Smooth muscle cell (in vitro differentiated cells): ENCODE data around the gene FLYWCH1. TPM values are rescaled to one million over a fixed set of nuclear protein-coding genes. Genes with fewer than 3 reads are reported as not detected.
A peak's percentile ranks its signal among the peaks of the same experiment; 100 is the strongest.

ENCODE experiments used
- DNase-seq: peaks from one replicate; lab custom pipeline; 2025; ENCODE audit not compliant: unreplicated experiment; lab: John Stamatoyannopoulos, UW
- H2AFZ ChIP-seq: fragments of 200-600 bp; sonication (generic); 2 replicates; pipeline ENCODE4 v1.6.0; 2016; ENCODE audit warnings: antibody characterized with exemption, low read depth, mild to moderate bottlenecking
- H3F3A ChIP-seq: fragments of 200-600 bp; sonication (generic); 2 replicates; pipeline ENCODE4 v1.6.0; 2017; ENCODE audit warnings: antibody characterized with exemption, low read depth
- H3K27ac ChIP-seq: fragments of 200-600 bp; sonication (generic); 2 replicates; pipeline ENCODE4 v1.5.1; 2016; ENCODE audit warnings: low read depth, mild to moderate bottlenecking
- H3K27me3 ChIP-seq: fragments of 200-600 bp; sonication (generic); 2 replicates; pipeline ENCODE4 v1.6.1; 2016; ENCODE audit warnings: low read depth, mild to moderate bottlenecking
- H3K36me3 ChIP-seq: fragments of 200-600 bp; sonication (generic); 2 replicates; pipeline ENCODE4 v1.5.1; 2016; ENCODE audit warnings: low read depth
- H3K4me1 ChIP-seq: fragments of 200-600 bp; sonication (generic); 2 replicates; pipeline ENCODE4 v1.5.1; 2016; ENCODE audit warnings: low read depth
- H3K4me2 ChIP-seq: fragments of 200-600 bp; sonication (generic); 2 replicates; pipeline ENCODE4 v1.6.0; 2016; ENCODE audit warnings: mild to moderate bottlenecking
- H3K4me3 ChIP-seq: fragments of 200-600 bp; sonication (generic); 2 replicates; pipeline ENCODE4 v1.5.1; 2016; ENCODE audit warnings: mild to moderate bottlenecking
- H3K79me2 ChIP-seq: fragments of 200-600 bp; sonication (generic); 2 replicates; pipeline ENCODE4 v1.6.0; 2016; ENCODE audit warnings: low read depth, mild to moderate bottlenecking
- H3K9ac ChIP-seq: fragments of 200-600 bp; sonication (generic); 2 replicates; pipeline ENCODE4 v1.6.0; 2016; ENCODE audit warnings: low read depth
- H3K9me3 ChIP-seq: fragments of 200-600 bp; sonication (generic); replicated peaks from 2 replicates; pipeline ENCODE4 v1.5.1; 2016; ENCODE audit warnings: low read depth
- H4K20me1 ChIP-seq: fragments of 200-600 bp; sonication (generic); 2 replicates; pipeline ENCODE4 v1.6.0; 2016; ENCODE audit warnings: low read depth
- WGBS: methylation state at CpG from one replicate; pipeline ENCODE4 v1.1.7; 2016; ENCODE audit warnings: low lambda C conversion rate; 5-methylcytosine and 5-hydroxymethylcytosine counted together
- polyA plus RNA-seq: library from polyadenylated mRNA; unstranded; fragments of >200 nt; fragmentation: Nextera tagmentation; extraction: Ambion mirVana; gene quantifications from 2 replicates; pipeline ENCODE4 v1.2.1, GENCODE V29; 2016
- total RNA-seq: library from RNA; depleted of rRNA; stranded (reverse); fragments of >200 nt; gene quantifications from 2 replicates; pipeline ENCODE4 v1.2.3, GENCODE V29; 2014
- TF ChIP-seq, protein P1 (sequence below): fragments of 200-600 bp; sonication (generic); IDR thresholded peaks from 2 replicates; pipeline ENCODE4 v1.5.1; 2017; ENCODE audit warnings: borderline replicate concordance, mild to moderate bottlenecking, antibody characterized with exemption; ENCODE audit not compliant: insufficient read depth, poor library complexity, severe bottlenecking

Gene FLYWCH1
- total and polyA plus RNA-seq, 2 experiments from 2014 or later = 13.5 to 26.0 TPM

DNA sequence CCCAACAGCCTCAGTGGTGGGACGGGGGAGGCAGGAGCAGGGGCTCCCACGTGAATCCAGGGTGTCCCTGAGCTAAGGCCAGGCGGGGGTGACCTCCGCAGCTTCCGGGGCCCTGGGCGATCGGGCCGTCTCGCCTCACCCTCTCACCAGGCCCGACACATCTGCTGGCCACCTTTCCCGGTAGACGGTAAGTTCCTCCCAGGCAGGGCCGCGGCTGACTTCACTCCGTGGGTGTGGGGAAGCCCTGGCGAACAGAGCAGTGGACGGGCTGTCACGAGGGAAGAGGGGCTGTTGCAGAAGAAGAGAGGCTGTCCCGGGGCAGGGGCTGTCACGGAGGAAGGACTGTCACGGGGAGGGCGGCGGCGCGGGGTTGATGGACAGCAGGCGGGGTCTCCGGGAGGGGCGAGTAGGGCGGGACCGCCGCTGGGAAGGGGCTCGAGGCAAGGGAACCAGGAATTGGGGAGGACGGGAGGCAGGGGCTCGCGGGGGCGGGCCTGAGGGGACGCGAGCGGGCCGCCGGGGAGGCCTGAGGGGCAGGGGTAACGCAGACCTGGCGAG, 68.0 kb downstream of the FLYWCH1 start:
- Histone ChIP-seq H3F3A (peaks cover 11% of the 10 kb centered on the region), H3K4me1 (peaks cover 20% of the 10 kb centered on the region), H3K79me2 (no peaks in the 10 kb centered on the region), H3K9ac (peak overlapping the region; percentile 73), H3K27me3 (no peaks in the 10 kb centered on the region), H3K36me3 (no peaks in the 10 kb centered on the region), H3K4me3 (peak overlapping the region; percentile 70), H3K9me3 (no peaks in the 10 kb centered on the region), H3K4me2 (peak overlapping the region; percentile 88), H4K20me1 (no peaks in the 10 kb centered on the region), H3K27ac (no peak overlapping the region), H2AFZ (peak overlapping the region; percentile 81)
- TF ChIP-seq, protein P1, sequence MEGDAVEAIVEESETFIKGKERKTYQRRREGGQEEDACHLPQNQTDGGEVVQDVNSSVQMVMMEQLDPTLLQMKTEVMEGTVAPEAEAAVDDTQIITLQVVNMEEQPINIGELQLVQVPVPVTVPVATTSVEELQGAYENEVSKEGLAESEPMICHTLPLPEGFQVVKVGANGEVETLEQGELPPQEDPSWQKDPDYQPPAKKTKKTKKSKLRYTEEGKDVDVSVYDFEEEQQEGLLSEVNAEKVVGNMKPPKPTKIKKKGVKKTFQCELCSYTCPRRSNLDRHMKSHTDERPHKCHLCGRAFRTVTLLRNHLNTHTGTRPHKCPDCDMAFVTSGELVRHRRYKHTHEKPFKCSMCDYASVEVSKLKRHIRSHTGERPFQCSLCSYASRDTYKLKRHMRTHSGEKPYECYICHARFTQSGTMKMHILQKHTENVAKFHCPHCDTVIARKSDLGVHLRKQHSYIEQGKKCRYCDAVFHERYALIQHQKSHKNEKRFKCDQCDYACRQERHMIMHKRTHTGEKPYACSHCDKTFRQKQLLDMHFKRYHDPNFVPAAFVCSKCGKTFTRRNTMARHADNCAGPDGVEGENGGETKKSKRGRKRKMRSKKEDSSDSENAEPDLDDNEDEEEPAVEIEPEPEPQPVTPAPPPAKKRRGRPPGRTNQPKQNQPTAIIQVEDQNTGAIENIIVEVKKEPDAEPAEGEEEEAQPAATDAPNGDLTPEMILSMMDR = no peak
- no peak for DNase-seq
- WGBS = 6% methylated on average over 32 of the region's 43 CpGs

DNA sequence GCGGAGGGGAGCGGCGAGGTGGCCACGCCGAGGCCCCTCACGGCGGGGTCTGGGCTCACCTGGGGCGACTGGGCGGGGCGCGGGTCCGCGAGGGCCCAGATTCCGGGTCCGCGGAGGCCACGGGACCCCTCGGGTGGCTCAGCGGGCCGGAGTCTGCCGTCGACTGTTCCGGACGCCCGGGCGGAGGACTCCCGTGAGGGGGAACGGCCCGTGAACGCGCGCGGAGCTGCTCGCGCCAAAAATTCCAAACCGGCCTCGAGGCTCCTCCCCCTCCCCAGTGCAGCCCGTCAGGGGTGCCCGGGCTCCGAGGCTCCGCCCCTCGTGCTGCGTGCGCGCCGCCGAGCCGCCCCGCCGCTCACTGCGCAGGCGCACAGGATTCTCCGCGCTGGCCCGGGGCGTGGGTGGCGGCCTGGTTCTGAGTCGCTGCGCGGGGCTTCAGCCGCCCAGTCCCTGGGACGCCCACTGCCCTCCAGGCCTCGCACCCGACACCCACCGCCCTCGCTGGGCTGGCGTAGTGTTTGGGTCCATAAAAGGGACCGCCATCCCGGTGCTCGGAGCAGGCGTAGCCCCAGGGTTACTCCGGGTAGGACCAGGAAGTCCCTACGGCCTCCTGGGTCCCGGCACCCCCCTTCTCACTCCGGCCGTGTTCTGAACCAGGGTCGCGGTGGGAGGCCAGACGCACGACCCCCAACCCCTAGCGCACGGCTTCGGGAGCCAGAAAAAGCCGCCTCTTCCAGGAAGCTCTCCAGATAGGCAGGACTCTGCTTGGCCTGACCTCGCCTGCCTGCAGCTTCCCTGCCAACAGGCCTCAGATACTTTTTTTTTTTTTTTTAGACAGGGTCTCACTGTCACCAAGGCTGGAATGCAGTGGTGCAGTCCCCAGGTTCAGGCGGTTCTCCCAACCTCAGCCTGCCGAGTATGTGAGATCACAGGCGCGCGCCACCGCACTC, 68.8 kb downstream of the FLYWCH1 start, which contains the start of gene PKMYT1:
Gene PKMYT1 (minus strand): TSS at position 220 of the 950 bp plus-strand sequence. CDS start 789 bp downstream, outside the sequence.
- H2AFZ ChIP-seq = peak within 1 kb of the TSS; percentile 81
- DNase-seq = peak; percentile 77
- 9% methylated on average over 59 of the region's 91 CpGs for WGBS
- H3K27ac ChIP-seq = peak within 1 kb of the TSS; percentile 52
- no peaks in the 10 kb centered on the region for H3K9me3 ChIP-seq
- peaks cover 20% of the 10 kb centered on the region for H3K4me1 ChIP-seq
- H3K27me3 ChIP-seq = no peaks in the 10 kb centered on the region
- no peaks in the 10 kb centered on the region for H3K36me3 ChIP-seq
- TF ChIP-seq, protein P1 = no peak
- H3K4me3 ChIP-seq = peak within 1 kb of the TSS; percentile 70
- no peaks in the 10 kb centered on the region for H3K79me2 ChIP-seq
- H3F3A ChIP-seq = peaks cover 11% of the 10 kb centered on the region
- H4K20me1 ChIP-seq = no peaks in the 10 kb centered on the region
- H3K9ac ChIP-seq = peak within 1 kb of the TSS; percentile 80
- H3K4me2 ChIP-seq = peak within 1 kb of the TSS; percentile 88

DNA sequence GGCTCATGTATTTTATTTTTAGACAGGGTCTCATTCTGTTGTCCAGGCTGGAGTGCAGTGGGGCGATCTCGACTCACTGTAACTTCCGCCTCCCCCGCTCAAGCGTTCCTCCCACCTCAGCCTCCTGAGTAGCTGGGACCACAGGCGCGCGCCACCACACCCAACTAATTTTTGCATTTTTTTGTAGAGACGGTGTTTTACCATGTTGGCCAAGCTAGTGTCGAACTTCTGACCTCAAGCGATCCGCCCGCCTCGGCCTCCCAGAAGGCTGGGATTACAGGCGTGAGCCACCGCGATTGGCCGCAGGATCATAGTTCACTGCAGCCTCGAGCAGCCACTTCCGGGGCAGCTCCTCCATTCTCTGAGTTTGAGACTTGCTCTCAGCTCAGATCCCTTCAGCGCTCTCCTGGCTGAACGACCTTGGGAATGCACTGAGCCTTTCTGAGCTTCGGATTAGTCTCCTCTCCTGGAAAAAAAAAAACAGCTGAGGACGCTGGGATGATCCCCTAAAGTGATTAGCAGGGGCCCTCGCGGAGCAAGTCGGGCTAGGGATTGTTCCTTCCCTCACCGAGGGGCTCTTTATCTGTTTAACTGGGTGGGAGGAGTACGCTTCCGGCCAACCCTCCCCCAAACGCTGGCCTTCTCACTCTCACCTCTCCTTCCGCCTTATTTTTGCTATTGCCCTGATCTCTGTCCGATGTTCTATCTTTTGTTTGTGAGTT, 69.6 kb downstream of the FLYWCH1 start:
- Histone ChIP-seq H3K9me3 (no peaks in the 10 kb centered on the region), H3K79me2 (no peaks in the 10 kb centered on the region), H3K4me2 (peak overlapping the region; percentile 88), H3K4me1 (peaks cover 20% of the 10 kb centered on the region), H3K27ac (no peak overlapping the region), H3K4me3 (peak overlapping the region; percentile 70), H3K27me3 (no peaks in the 10 kb centered on the region), H4K20me1 (no peaks in the 10 kb centered on the region), H3K36me3 (no peaks in the 10 kb centered on the region), H2AFZ (no peak overlapping the region), H3F3A (peaks cover 11% of the 10 kb centered on the region), H3K9ac (no peak overlapping the region)
- no peak for DNase-seq
- TF ChIP-seq, protein P1 = no peak
- WGBS = 29% methylated on average over 33 of the region's 33 CpGs
